ENCODE measurements around the gene DCTN5. TPM values are rescaled to one million over a fixed set of nuclear protein-coding genes. Genes with fewer than 3 reads are reported as not detected.

DCTN5 gene
- total and polyA plus RNA-seq, 2 of the 13 experiments (the other 11 are each of a cell fraction or from before 2014, with no cell fraction given): 105 to 207 TPM

DNA sequence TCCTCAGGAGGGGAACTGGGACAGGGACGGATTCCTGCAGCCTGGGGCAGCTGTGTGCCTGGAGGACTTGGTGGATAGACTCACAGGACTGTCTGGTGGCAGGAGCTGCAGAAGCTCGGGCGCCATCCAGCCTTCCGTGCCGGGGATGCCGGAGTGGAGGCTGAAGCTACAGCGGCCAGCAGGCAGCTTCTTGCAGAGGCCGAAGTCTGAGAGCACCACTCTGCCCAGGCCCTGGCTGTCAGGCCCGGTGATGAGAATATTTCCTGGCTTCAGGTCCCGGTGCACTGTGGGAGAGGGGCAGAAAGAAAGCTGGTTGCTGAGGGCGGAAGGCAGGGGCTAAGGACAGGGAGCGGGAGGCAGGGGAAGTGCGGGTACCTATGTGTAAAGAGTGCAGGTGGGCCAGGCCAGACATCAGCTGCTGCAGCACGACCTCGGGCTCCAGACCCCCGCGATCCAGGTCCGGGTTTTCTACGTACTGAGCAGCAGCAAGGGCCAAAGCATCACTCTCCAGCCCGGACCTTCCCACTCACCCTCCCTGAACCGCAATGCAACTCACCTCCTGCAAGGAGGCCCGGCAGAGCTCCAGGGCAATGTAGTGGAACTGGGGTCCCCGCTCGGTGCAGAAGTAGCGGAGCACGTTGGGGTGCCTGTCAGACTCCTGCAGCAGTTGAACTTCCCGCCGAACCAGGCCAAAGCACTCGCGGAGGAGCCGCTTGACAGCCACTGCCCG lies 53.5 kb downstream of the DCTN5 start (continued):
- TF ChIP-seq CHD4 (IDR thresholded peaks at IDR 0.05; ENCODE audit: borderline replicate concordance, low read length): no peak
- TF ChIP-seq, protein P1, sequence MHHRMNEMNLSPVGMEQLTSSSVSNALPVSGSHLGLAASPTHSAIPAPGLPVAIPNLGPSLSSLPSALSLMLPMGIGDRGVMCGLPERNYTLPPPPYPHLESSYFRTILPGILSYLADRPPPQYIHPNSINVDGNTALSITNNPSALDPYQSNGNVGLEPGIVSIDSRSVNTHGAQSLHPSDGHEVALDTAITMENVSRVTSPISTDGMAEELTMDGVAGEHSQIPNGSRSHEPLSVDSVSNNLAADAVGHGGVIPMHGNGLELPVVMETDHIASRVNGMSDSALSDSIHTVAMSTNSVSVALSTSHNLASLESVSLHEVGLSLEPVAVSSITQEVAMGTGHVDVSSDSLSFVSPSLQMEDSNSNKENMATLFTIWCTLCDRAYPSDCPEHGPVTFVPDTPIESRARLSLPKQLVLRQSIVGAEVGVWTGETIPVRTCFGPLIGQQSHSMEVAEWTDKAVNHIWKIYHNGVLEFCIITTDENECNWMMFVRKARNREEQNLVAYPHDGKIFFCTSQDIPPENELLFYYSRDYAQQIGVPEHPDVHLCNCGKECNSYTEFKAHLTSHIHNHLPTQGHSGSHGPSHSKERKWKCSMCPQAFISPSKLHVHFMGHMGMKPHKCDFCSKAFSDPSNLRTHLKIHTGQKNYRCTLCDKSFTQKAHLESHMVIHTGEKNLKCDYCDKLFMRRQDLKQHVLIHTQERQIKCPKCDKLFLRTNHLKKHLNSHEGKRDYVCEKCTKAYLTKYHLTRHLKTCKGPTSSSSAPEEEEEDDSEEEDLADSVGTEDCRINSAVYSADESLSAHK (CRISPR knock-in tag; IDR thresholded peaks at IDR 0.05; ENCODE audit: borderline replicate concordance): no peak
- TF ChIP-seq HNRNPUL1 (IDR thresholded peaks at IDR 0.05; ENCODE audit: low read depth, low read length): no peak
- no peak for TF ChIP-seq BRCA1 (CRISPR knock-in tag; IDR thresholded peaks at IDR 0.05)
- TF ChIP-seq HMG20B (CRISPR knock-in tag; conservative IDR thresholded peaks at IDR 0.05): no peak
- TF ChIP-seq NCOR1 (IDR thresholded peaks at IDR 0.05; ENCODE audit: borderline replicate concordance, low read length): no peak
- TF ChIP-seq NR2F6 (IDR thresholded peaks at IDR 0.05): no peak; the same call in 1 of the 2 replicates
- TF ChIP-seq NR2F6 (CRISPR knock-in tag; IDR thresholded peaks at IDR 0.05): peak; percentile 33; the same call in 1 of the 2 replicates
- TF ChIP-seq POLR2G (IDR thresholded peaks at IDR 0.05; ENCODE audit: low read depth, low read length): peak; percentile 47; the same call in 1 of the 2 replicates
- 0 out of 2 replicates have a peak, but pooled peaks have one; percentile 57 for TF ChIP-seq ARNT2 (CRISPR knock-in tag; IDR thresholded peaks at IDR 0.05; ENCODE audit: low read depth)
- TF ChIP-seq ZNF709 (CRISPR knock-in tag; IDR thresholded peaks at IDR 0.05): 0 out of 2 replicates have a peak, but pooled peaks have one; percentile 66
- peak; percentile 57 for TF ChIP-seq RXRA (CRISPR knock-in tag; IDR thresholded peaks at IDR 0.05)
- TF ChIP-seq ZNF703 (CRISPR knock-in tag; IDR thresholded peaks at IDR 0.05; ENCODE audit: borderline replicate concordance): no peak
- no peak for TF ChIP-seq FIP1L1 (IDR thresholded peaks at IDR 0.05; ENCODE audit: borderline replicate concordance, insufficient read depth, low read depth, low read length)
- no peak for TF ChIP-seq ZIK1 (CRISPR knock-in tag; IDR thresholded peaks at IDR 0.05; ENCODE audit: borderline replicate concordance, low read depth)
- TF ChIP-seq ZNF773 (CRISPR knock-in tag; IDR thresholded peaks at IDR 0.05; ENCODE audit: borderline replicate concordance): no peak
- 0 out of 2 replicates have a peak, but pooled peaks have one; percentile 31 for TF ChIP-seq ZNF12 (CRISPR knock-in tag; IDR thresholded peaks at IDR 0.05)
- TF ChIP-seq, protein P2, sequence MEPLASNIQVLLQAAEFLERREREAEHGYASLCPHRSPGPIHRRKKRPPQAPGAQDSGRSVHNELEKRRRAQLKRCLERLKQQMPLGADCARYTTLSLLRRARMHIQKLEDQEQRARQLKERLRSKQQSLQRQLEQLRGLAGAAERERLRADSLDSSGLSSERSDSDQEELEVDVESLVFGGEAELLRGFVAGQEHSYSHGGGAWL (CRISPR knock-in tag; IDR thresholded peaks at IDR 0.05): peak; percentile 27; the same call in 1 of the 2 replicates
- no peak for TF ChIP-seq MAFF (IDR thresholded peaks at IDR 0.05; ENCODE audit: low read depth, low read length)
- TF ChIP-seq HOXA3 (CRISPR knock-in tag; IDR thresholded peaks at IDR 0.05): peak; percentile 52
- no peak for TF ChIP-seq RARG (CRISPR knock-in tag; IDR thresholded peaks at IDR 0.05; ENCODE audit: low read depth)
- TF ChIP-seq ZNF136 (CRISPR knock-in tag; IDR thresholded peaks at IDR 0.05; ENCODE audit: low read depth): no peak
- TF ChIP-seq, protein P3, sequence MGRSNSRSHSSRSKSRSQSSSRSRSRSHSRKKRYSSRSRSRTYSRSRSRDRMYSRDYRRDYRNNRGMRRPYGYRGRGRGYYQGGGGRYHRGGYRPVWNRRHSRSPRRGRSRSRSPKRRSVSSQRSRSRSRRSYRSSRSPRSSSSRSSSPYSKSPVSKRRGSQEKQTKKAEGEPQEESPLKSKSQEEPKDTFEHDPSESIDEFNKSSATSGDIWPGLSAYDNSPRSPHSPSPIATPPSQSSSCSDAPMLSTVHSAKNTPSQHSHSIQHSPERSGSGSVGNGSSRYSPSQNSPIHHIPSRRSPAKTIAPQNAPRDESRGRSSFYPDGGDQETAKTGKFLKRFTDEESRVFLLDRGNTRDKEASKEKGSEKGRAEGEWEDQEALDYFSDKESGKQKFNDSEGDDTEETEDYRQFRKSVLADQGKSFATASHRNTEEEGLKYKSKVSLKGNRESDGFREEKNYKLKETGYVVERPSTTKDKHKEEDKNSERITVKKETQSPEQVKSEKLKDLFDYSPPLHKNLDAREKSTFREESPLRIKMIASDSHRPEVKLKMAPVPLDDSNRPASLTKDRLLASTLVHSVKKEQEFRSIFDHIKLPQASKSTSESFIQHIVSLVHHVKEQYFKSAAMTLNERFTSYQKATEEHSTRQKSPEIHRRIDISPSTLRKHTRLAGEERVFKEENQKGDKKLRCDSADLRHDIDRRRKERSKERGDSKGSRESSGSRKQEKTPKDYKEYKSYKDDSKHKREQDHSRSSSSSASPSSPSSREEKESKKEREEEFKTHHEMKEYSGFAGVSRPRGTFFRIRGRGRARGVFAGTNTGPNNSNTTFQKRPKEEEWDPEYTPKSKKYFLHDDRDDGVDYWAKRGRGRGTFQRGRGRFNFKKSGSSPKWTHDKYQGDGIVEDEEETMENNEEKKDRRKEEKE (IDR thresholded peaks at IDR 0.05): no peak
- no peak for TF ChIP-seq PCBP2 (optimal IDR thresholded peaks at IDR 0.05; ENCODE audit: low read depth, low read length, poor library complexity, severe bottlenecking)
- TF ChIP-seq ZBTB7B (CRISPR knock-in tag; IDR thresholded peaks at IDR 0.05): 0 out of 2 replicates have a peak, but pooled peaks have one; percentile 53
